NB4 (cell line): ENCODE data around the gene MEGF11.

ENCODE experiments used
- TF ChIP-seq, protein P1 (sequence below): IDR thresholded peaks from one replicate; pipeline ENCODE4 v1.5.1; 2012; ENCODE audit warnings: low read depth, low read length
- TF ChIP-seq, protein P2 (sequence below): IDR thresholded peaks from 2 replicates; pipeline ENCODE4 v1.6.1; 2011; ENCODE audit warnings: low read depth, low read length

DNA sequence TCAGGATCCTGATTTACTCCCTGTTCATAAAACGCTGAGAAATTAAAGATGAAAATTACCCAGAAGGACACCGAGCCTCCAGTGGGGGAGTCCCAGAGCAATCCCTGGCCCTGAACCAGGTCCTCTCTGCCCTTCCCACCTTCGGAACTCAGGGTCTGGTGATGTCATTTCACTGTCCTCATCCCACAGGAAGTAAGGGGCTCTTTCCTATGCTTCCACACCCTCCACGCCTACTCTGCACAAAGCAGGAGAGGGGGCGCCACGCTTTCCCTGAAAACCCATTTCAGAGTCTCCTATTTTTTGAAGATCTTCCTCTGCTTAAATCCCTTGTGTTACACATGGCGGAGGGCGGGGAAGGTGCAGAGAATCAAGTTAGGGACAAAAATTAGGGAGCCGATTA is 18.8 kb downstream of the MEGF11 start:
- TF ChIP-seq, protein P1, sequence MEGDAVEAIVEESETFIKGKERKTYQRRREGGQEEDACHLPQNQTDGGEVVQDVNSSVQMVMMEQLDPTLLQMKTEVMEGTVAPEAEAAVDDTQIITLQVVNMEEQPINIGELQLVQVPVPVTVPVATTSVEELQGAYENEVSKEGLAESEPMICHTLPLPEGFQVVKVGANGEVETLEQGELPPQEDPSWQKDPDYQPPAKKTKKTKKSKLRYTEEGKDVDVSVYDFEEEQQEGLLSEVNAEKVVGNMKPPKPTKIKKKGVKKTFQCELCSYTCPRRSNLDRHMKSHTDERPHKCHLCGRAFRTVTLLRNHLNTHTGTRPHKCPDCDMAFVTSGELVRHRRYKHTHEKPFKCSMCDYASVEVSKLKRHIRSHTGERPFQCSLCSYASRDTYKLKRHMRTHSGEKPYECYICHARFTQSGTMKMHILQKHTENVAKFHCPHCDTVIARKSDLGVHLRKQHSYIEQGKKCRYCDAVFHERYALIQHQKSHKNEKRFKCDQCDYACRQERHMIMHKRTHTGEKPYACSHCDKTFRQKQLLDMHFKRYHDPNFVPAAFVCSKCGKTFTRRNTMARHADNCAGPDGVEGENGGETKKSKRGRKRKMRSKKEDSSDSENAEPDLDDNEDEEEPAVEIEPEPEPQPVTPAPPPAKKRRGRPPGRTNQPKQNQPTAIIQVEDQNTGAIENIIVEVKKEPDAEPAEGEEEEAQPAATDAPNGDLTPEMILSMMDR, result no peak
- TF ChIP-seq, protein P2, sequence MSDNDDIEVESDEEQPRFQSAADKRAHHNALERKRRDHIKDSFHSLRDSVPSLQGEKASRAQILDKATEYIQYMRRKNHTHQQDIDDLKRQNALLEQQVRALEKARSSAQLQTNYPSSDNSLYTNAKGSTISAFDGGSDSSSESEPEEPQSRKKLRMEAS, result no peak
